ENCODE data around the gene BAIAP2L2.
"Not testable (repeated sequence)": the region's sequence is repeated elsewhere in the genome, so short reads cannot be mapped to it uniquely, and the experiment has no call there.

Gene BAIAP2L2

DNA sequence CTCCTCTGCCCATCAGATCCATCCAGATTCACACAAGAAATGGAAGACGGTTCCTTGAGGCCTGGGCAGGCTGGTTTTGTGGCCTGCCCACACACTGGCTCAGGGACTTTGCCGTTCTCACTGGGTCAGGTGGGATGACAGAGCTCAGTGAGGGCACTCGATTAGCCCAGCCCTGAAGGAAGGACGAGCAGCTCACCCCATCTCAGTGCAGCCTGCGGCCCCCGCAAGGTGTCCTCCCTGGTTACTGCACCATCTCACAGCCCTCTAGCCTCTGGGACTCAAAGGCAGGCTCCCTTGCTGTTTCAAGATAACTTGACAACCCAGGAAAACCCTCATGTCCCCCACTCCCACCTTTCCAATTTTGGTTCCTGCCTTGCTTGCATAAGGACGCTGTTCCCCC is 30.7 kb downstream of the BAIAP2L2 start:
- TF ChIP-seq, protein P1, sequence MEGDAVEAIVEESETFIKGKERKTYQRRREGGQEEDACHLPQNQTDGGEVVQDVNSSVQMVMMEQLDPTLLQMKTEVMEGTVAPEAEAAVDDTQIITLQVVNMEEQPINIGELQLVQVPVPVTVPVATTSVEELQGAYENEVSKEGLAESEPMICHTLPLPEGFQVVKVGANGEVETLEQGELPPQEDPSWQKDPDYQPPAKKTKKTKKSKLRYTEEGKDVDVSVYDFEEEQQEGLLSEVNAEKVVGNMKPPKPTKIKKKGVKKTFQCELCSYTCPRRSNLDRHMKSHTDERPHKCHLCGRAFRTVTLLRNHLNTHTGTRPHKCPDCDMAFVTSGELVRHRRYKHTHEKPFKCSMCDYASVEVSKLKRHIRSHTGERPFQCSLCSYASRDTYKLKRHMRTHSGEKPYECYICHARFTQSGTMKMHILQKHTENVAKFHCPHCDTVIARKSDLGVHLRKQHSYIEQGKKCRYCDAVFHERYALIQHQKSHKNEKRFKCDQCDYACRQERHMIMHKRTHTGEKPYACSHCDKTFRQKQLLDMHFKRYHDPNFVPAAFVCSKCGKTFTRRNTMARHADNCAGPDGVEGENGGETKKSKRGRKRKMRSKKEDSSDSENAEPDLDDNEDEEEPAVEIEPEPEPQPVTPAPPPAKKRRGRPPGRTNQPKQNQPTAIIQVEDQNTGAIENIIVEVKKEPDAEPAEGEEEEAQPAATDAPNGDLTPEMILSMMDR (IDR thresholded peaks at IDR 0.05; ENCODE audit: low read depth, low read length, missing control alignments) = no peak
- in situ Hi-C loops (cut with HindIII; ENCODE audit: low pct_ligation_motif_present, low sequenced_read_pairs) = loop anchor here (25.0 kb wide), 1 partner anchor 257 kb away; no protein-coding TSS in a partner anchor
- Histone ChIP-seq H3K4me3 (ENCODE audit: low read depth, low read length) (no peak overlapping the region), H3K36me3 (replicated peaks) (no peaks in the 10 kb centered on the region), H3K27ac (no peak overlapping the region), H3K27me3 (replicated peaks) (peaks cover 14% of the 10 kb centered on the region)
- DNase-seq = no peak

DNA sequence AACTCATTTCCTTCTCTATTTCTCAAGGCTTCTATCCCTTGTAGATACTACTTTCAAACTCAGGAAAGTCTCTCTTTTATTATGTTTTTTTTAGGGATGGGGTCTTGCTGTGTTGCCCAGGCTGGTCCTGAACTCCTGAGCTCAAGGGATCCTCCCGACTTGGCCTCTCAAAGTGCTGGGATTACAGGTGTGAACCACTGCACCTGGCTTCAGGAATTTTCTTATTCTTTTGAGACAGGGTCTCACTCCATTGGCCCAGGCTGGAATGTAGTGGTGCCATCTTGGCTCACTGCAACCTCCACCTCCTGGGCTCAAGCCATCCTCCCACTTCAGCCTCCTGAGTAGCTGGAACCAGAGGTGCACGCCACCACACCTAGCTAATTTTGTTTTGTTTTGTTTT is 31.3 kb downstream of the BAIAP2L2 start:
- not testable (repeated sequence) for DNase-seq
- peaks cover 14% of the 10 kb centered on the region for H3K27me3 ChIP-seq (replicated peaks)

DNA sequence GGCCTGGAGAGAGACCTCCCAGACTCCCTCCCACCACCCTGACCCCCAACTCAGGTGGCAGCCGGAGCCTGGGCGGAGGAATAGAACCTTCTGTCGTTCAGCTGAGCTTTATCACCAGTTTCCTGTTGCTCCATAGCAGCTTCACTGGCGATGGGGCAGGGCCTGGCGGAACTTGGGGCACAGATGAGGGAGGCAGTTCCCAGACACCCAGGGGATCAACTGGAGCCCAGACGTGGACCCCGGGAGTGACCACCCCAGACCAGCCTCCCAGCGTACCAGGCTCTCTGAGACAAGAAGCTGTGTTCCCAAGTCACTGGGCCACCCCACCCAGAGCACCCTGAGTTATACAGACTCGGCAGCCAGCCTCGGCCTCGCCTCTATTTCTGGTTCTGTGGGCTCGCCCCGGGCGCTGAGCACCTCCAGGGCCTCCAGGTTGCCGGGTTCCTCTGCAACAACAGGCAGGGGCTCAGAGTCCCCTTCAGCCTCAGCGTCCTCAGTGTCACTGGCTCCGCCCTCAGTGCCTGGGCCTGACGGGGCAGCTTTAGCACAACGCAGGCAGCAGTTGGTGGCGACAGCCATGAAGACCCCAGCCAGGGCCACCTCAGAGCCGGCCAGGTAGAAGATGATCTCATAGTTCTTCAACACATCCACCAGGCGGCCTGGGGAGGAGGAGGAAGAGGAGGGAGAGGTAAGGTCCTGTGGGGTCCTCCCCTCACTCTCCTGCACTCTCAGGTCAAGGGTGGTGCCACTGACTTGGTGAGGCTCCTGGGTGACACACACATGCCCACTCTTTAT is 32.2 kb downstream of the BAIAP2L2 start:
- in situ Hi-C loops (cut with HindIII; ENCODE audit: low pct_ligation_motif_present, low sequenced_read_pairs) = loop anchor here (25.0 kb wide), 1 partner anchor 259 kb away; no protein-coding TSS in a partner anchor
- no peaks in the 10 kb centered on the region for H3K36me3 ChIP-seq (replicated peaks)
- TF ChIP-seq, protein P1 (IDR thresholded peaks at IDR 0.05; ENCODE audit: low read depth, low read length, missing control alignments) = no peak

More for the DNA sequence above, 31.3 kb downstream of the BAIAP2L2 start:
- not testable (repeated sequence) for H3K36me3 ChIP-seq (replicated peaks); H3K4me3 ChIP-seq (ENCODE audit: low read depth, low read length); H3K27ac ChIP-seq
- in situ Hi-C loops (cut with HindIII; ENCODE audit: low pct_ligation_motif_present, low sequenced_read_pairs) = loop anchor here (25.0 kb wide), 1 partner anchor 258 kb away; no protein-coding TSS in a partner anchor

DNA sequence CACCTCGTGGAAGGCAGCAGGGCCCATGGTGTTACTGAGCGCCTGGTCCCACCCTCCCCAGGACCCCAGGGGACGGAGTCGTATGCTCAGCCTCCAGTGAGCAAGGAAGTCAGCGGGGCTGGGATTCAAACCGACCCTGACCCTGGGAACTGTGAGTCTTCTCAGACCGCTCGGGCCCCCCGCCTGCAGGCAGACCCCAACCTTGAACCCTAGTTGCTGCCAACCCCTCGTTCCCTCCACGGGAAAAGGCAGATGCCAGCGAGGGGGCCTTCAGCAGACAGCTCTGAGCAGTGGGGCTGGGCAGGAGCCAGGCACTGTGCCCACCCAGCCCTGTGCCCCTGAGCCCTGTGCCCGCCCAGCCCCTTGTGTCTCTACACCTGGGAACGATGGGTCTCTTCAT is 32.9 kb downstream of the BAIAP2L2 start:
- Histone ChIP-seq H3K27ac (no peak overlapping the region), H3K36me3 (replicated peaks) (peaks cover 3% of the 10 kb centered on the region), H3K27me3 (replicated peaks) (peaks cover 14% of the 10 kb centered on the region), H3K4me3 (ENCODE audit: low read depth, low read length) (no peak overlapping the region)
- in situ Hi-C loops (cut with HindIII; ENCODE audit: low pct_ligation_motif_present, low sequenced_read_pairs) = loop anchor here (25.0 kb wide), 1 partner anchor 260 kb away; no protein-coding TSS in a partner anchor
- no peak for DNase-seq
- TF ChIP-seq, protein P1 (IDR thresholded peaks at IDR 0.05; ENCODE audit: low read depth, low read length, missing control alignments) = no peak

More for the DNA sequence above, 32.2 kb downstream of the BAIAP2L2 start:
- Histone ChIP-seq H3K4me3 (ENCODE audit: low read depth, low read length) (no peak overlapping the region), H3K27me3 (replicated peaks) (peaks cover 14% of the 10 kb centered on the region), H3K27ac (no peak overlapping the region)
- no peak for DNase-seq

DNA sequence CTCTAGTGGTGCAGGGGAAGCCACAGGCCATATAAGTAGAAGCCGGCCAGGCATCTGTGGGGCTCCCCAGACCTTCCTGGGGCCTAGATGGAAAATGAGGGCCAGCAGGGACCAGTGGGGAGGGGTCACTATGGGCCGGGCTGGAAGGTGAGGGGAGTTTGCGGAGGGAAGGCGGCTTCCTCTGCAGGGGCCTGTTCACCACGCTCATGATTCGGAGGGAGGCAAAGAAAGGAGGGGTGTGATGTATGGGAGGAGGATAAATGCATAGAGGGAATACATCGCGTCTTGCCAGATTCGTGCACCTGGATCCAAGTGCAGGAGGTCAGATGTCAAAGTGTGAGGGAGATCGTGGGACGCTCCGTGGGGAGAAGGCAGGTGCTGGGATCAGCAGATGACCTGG is 33.4 kb downstream of the BAIAP2L2 start:
- Histone ChIP-seq H3K4me3 (ENCODE audit: low read depth, low read length) (no peak overlapping the region), H3K27me3 (replicated peaks) (peaks cover 10% of the 10 kb centered on the region), H3K27ac (no peak overlapping the region), H3K36me3 (replicated peaks) (peaks cover 3% of the 10 kb centered on the region)
- no peak for DNase-seq
- TF ChIP-seq, protein P1 (IDR thresholded peaks at IDR 0.05; ENCODE audit: low read depth, low read length, missing control alignments) = no peak
- in situ Hi-C loops (cut with HindIII; ENCODE audit: low pct_ligation_motif_present, low sequenced_read_pairs) = loop anchor here (25.0 kb wide), 1 partner anchor 260 kb away; no protein-coding TSS in a partner anchor

DNA sequence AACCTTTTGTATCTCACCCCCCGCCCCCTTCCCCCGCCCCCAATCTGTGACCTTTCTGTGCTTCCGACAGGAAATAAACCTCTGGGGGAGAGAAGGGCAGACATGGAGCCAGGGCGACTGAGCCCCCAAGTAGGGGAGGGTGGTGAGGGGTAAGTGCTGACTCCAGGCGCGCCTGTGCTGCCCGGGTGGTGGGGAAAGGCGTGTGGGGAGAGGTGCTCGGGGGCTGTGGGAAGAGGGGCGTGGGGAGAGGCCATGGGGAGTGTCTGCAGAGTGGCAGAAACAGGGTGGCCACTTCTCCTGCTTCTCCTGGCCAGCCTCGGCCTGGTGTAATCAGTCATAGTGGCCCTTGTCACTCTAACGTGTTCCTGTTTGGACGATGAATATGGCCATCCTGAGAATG is 34.5 kb downstream of the BAIAP2L2 start:
- Histone ChIP-seq H3K4me3 (ENCODE audit: low read depth, low read length) (no peak overlapping the region), H3K27ac (no peak overlapping the region), H3K27me3 (replicated peaks) (no peaks in the 10 kb centered on the region), H3K36me3 (replicated peaks) (peaks cover 3% of the 10 kb centered on the region)
- in situ Hi-C loops (cut with HindIII; ENCODE audit: low pct_ligation_motif_present, low sequenced_read_pairs) = loop anchor here (25.0 kb wide), 1 partner anchor 261 kb away; no protein-coding TSS in a partner anchor
- no peak for DNase-seq
- TF ChIP-seq, protein P1 (IDR thresholded peaks at IDR 0.05; ENCODE audit: low read depth, low read length, missing control alignments) = no peak
